Fibroblast of pulmonary artery (primary cell): ENCODE data around the gene EYA2.

Experiments used
- DNase-seq: peaks from one replicate; pipeline ENCODE4 v3.0.0-alpha.2; 2010; ENCODE audit warnings: low read depth
- H3K4me3 ChIP-seq: replicated peaks from 2 replicates; pipeline ENCODE4 v1.5.1; 2011; ENCODE audit warnings: low read depth, mild to moderate bottlenecking, control low read depth, low read length, moderate library complexity
- TF ChIP-seq, protein P1 (sequence below): IDR thresholded peaks from 2 replicates; pipeline ENCODE4 v1.5.1; 2011; ENCODE audit warnings: mild to moderate bottlenecking, control low read depth, low read length, inconsistent platforms; ENCODE audit errors: missing control alignments

EYA2 gene

DNA sequence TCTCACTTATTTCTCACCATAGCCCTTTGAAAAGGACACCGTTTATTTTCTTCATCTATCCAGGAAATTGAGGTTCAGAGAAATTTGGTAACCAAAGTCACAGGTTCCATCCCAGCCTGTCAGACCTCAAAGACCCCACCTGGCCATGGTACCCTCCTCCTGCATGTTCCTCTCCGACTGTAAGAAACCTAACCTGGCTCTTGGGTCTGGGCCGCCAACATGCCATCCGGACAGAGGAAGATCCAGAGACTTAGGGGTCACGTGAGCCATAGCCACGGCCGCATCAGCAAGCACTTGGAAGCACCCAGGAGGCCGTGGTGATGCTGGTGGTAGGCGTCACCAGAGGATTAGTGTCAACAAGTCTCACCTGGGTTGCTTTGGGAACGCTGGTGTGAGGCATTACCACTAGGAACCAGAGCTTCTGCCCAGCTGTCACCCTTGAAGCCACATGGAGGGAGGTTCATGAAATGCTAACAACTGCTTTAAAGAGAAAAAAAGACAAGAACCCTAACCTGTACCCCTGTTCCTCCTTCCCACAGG, 177.1 kb downstream of the EYA2 start:
- TF ChIP-seq, protein P1, sequence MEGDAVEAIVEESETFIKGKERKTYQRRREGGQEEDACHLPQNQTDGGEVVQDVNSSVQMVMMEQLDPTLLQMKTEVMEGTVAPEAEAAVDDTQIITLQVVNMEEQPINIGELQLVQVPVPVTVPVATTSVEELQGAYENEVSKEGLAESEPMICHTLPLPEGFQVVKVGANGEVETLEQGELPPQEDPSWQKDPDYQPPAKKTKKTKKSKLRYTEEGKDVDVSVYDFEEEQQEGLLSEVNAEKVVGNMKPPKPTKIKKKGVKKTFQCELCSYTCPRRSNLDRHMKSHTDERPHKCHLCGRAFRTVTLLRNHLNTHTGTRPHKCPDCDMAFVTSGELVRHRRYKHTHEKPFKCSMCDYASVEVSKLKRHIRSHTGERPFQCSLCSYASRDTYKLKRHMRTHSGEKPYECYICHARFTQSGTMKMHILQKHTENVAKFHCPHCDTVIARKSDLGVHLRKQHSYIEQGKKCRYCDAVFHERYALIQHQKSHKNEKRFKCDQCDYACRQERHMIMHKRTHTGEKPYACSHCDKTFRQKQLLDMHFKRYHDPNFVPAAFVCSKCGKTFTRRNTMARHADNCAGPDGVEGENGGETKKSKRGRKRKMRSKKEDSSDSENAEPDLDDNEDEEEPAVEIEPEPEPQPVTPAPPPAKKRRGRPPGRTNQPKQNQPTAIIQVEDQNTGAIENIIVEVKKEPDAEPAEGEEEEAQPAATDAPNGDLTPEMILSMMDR: no peak
- no peak for DNase-seq
- H3K4me3 ChIP-seq: no peak overlapping the region

DNA sequence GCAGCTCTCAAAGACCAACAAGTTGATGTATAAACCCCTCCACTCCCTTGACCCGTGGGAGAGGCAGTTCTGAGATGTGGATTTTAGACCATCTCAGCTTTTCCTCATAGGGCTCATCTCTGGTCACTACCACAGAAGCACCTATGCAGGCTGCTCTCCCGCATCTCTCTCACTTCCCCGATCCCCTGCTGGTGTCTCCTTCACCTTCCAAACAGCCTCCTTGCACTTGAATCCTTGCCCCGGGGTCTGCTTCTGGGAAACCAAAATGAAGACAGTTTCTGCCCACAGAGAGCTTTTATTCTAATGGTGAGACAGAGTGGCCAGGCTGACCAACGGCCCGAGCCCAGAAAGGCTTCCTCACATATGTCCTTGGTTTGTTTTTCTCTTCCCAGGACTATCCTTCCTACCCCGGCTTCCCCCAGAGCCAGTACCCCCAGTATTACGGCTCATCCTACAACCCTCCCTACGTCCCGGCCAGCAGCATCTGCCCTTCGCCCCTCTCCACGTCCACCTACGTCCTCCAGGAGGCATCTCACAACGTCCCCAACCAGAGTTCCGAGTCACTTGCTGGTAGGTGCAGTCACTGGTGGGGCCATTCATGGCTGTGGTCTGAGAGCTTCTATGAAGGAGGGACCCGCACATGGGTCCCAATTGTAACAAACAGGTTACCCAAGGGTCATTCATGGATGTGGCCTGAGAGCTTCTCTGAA, 179.3 kb downstream of the EYA2 start:
- TF ChIP-seq, protein P1: no peak
- H3K4me3 ChIP-seq: no peak overlapping the region
- no peak for DNase-seq

DNA sequence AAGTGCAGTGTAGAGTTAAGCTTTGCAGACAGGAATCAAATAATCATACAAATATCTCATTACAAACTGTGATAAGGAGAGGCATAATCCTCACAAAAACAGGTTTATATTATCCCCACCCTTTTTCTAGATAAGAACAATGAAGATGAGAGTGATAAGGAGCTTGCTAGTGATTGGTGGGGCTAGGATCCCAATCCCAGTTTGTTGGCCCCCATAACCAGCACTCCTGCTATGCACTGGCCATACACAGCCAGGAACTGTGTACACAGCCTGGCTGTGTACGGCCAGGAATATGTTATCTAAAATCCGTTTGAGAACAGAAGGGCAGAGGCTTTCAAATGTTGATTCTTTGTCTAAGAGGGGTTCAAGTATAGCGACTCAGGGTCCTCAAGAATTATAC, 180.6 kb downstream of the EYA2 start:
- TF ChIP-seq, protein P1: no peak
- no peak for DNase-seq
- H3K4me3 ChIP-seq: no peak overlapping the region

DNA sequence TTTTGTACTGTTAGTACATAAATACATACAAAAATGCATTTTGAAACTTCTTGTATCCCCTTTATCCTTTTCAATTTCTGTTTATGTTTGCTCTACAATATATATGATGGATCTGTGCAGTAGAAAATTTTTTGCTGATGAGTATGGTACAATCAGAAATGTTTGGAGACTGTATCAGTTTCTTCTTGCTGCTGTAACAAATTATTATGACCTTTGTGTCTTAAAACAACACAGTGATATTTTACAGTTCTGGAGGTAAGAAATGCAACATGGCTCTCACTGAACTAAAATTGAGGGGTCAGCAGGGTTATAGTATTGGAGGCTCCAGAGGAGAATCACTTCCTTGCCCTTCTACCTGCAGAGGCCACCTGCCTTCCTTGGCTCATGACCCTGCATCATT, 184.4 kb downstream of the EYA2 start:
- DNase-seq: no peak
- no peak overlapping the region for H3K4me3 ChIP-seq
- TF ChIP-seq, protein P1: no peak

DNA sequence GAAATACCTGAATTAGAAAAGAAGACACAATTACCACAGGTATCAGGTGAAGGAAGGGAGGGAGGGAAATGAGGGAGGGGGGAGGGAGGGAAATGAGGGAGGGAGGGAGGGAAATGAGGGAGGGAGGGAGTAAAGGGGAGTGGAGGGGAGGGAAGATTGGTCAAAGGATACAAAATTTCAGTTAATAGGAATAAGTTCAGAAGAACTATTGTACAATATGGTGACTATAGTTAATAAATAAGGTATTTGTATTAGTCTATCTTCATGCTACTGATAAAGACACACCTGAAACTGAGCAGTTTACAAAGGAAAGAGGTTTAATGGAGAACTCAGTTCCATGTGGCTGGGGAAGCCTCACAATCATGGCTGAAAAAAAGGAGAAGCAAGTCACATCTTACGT, 185.7 kb downstream of the EYA2 start:
- TF ChIP-seq, protein P1: no peak
- H3K4me3 ChIP-seq: no peak overlapping the region

DNA sequence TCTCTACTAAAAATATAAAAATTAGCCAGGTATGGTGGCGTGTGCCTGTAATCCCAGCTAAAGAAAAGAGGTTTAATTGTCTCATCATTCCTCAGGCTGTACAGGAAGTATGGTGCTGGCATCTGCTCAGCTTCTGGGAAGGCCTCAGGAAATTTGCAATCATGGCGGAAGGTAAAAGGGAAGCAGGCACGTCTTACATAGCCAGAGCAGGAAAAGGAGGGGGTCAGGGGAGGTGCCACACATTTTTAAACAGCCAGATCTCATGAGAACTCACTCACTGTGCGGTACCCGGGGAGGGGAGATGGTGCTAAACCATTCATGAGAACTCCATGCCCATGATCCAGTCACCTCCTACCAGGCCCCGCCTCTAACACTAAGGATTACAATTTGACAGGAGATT, 191.7 kb downstream of the EYA2 start:
- TF ChIP-seq, protein P1: no peak
- no peak overlapping the region for H3K4me3 ChIP-seq
- no peak for DNase-seq

More for the DNA sequence above, 185.7 kb downstream of the EYA2 start:
- DNase-seq: no peak

DNA sequence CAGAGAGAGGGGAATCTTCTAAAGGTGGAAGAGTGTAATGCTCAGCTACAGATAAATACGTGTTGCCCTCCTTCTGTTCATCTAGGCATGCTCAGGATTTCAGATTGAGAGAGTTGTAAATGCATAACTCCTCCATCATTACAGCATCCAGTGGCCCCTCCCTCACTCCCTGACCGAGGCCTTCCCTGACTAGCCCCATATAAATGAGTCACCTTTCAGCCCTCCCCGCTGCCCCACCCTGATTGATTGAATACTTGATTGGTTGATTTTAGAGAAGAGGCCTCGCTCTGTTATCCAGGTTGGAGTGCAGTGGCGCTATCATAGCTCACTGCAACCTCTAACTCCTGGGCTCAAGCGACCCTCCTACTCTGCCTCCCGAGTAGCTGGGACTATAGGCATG, 193.7 kb downstream of the EYA2 start:
- no peak for DNase-seq
- TF ChIP-seq, protein P1: no peak
- no peak overlapping the region for H3K4me3 ChIP-seq
